HAP-1 (cell line): ENCODE results near the gene UBL7.

Experiments used
- DNase-seq, 2 experiments: peaks; one replicate each; pipeline ENCODE4 v3.0.0-alpha.2; 2016 to 2020; ENCODE audit warnings: low spot score in 2 of 2
- H3K27me3 ChIP-seq: fragments of 250-450 bp; sonication (Bioruptor Pico); 2 replicates; pipeline ENCODE4 v1.5.1; 2020; ENCODE audit warnings: low read depth, mild to moderate bottlenecking, moderate library complexity
- H3K36me3 ChIP-seq: fragments of 250-450 bp; sonication (Bioruptor Pico); replicated peaks from 2 replicates; pipeline ENCODE4 v1.5.1; 2020; ENCODE audit warnings: mild to moderate bottlenecking
- H3K4me1 ChIP-seq: fragments of 250-450 bp; sonication (Bioruptor Pico); 2 replicates; pipeline ENCODE4 v1.5.1; 2020; ENCODE audit warnings: mild to moderate bottlenecking
- H3K4me3 ChIP-seq: fragments of 250-450 bp; sonication (Bioruptor Pico); 2 replicates; pipeline ENCODE4 v1.5.1; 2020; ENCODE audit warnings: mild to moderate bottlenecking, moderate library complexity
- H3K9me3 ChIP-seq: fragments of 250-450 bp; sonication (Bioruptor Pico); 2 replicates; pipeline ENCODE4 v1.5.1; 2020; ENCODE audit warnings: mild to moderate bottlenecking, moderate library complexity
- in situ Hi-C: fragments of 300-500 bp; cut with MboI; formaldehyde crosslinking; loops from 3 replicates; pipeline ENCODE4 v1.14.3; 2020; ENCODE audit warnings: low sequenced_read_pairs, inconsistent platforms, mixed read lengths

The UBL7 gene

GRCh38 chr15:74409225-74409624 lies 51.7 kb downstream of the UBL7 start:
- no peak overlapping the region for H3K4me3 ChIP-seq
- in situ Hi-C loops = no loop called here
- H3K9me3 ChIP-seq = no peaks in the 10 kb centered on the region
- H3K36me3 ChIP-seq = no peaks in the 10 kb centered on the region; the same call in 1 of the 2 replicates
- H3K4me1 ChIP-seq = no peaks in the 10 kb centered on the region
- H3K27me3 ChIP-seq = peaks cover 24% of the 10 kb centered on the region; the same call in 1 of the 2 replicates
- DNase-seq = no peak

- no peaks in the 10 kb centered on the region for H3K9me3 ChIP-seq
- DNase-seq = no peak
- in situ Hi-C loops = no loop called here
- no peak overlapping the region for H3K4me3 ChIP-seq
- H3K27me3 ChIP-seq = peaks cover 26% of the 10 kb centered on the region
- H3K36me3 ChIP-seq = no peaks in the 10 kb centered on the region; the same call in 1 of the 2 replicates
- H3K4me1 ChIP-seq = no peaks in the 10 kb centered on the region
These were observed 52.1 kb downstream of the UBL7 start for GRCh38 chr15:74408815-74409214.

- peaks cover 30% of the 10 kb centered on the region for H3K27me3 ChIP-seq
- no peak for DNase-seq
- no peak overlapping the region for H3K4me3 ChIP-seq
- H3K9me3 ChIP-seq = no peaks in the 10 kb centered on the region
- H3K36me3 ChIP-seq = no peaks in the 10 kb centered on the region; the same call in 1 of the 2 replicates
- H3K4me1 ChIP-seq = no peaks in the 10 kb centered on the region
- in situ Hi-C loops = no loop called here
These were observed 52.6 kb downstream of the UBL7 start for GRCh38 chr15:74408385-74408784.

GRCh38 chr15:74406992-74407705 lies 53.8 kb downstream of the UBL7 start:
- Histone ChIP-seq H3K9me3 (no peaks in the 10 kb centered on the region), H3K27me3 (peaks cover 43% of the 10 kb centered on the region), H3K4me3 (no peak overlapping the region), H3K36me3 (no peaks in the 10 kb centered on the region; the same call in 1 of the 2 replicates), H3K4me1 (no peaks in the 10 kb centered on the region)
- no peak for DNase-seq
- in situ Hi-C loops = no loop called here

- Histone ChIP-seq H3K4me1 (no peaks in the 10 kb centered on the region), H3K36me3 (no peaks in the 10 kb centered on the region; the same call in 1 of the 2 replicates), H3K4me3 (no peak overlapping the region), H3K9me3 (no peaks in the 10 kb centered on the region), H3K27me3 (peaks cover 49% of the 10 kb centered on the region)
- DNase-seq = no peak
- in situ Hi-C loops = no loop called here
These were observed 54.4 kb downstream of the UBL7 start for GRCh38 chr15:74406517-74406916.

- Histone ChIP-seq H3K36me3 (no peaks in the 10 kb centered on the region; the same call in 1 of the 2 replicates), H3K27me3 (peaks cover 55% of the 10 kb centered on the region), H3K4me1 (no peaks in the 10 kb centered on the region), H3K9me3 (no peaks in the 10 kb centered on the region), H3K4me3 (no peak overlapping the region)
- in situ Hi-C loops = no loop called here
- DNase-seq = no peak
These were observed 55.1 kb downstream of the UBL7 start for GRCh38 chr15:74405823-74406222.

GRCh38 chr15:74403991-74404563 lies 56.9 kb downstream of the UBL7 start:
- Histone ChIP-seq H3K9me3 (no peaks in the 10 kb centered on the region), H3K27me3 (peaks cover 56% of the 10 kb centered on the region), H3K4me3 (no peak overlapping the region), H3K36me3 (no peaks in the 10 kb centered on the region), H3K4me1 (no peaks in the 10 kb centered on the region)
- in situ Hi-C loops = no loop called here
- DNase-seq = no peak

- Histone ChIP-seq H3K9me3 (no peaks in the 10 kb centered on the region), H3K36me3 (no peaks in the 10 kb centered on the region), H3K4me1 (no peaks in the 10 kb centered on the region), H3K4me3 (no peak overlapping the region), H3K27me3 (peaks cover 56% of the 10 kb centered on the region)
- DNase-seq = no peak
- in situ Hi-C loops = no loop called here
These were observed 57.4 kb downstream of the UBL7 start for GRCh38 chr15:74403588-74403919.

- DNase-seq = no peak
- no peaks in the 10 kb centered on the region for H3K4me1 ChIP-seq
These were observed 57.9 kb downstream of the UBL7 start for GRCh38 chr15:74402873-74403587.

GRCh38 chr15:74402337-74402841 lies 58.6 kb downstream of the UBL7 start:
- Histone ChIP-seq H3K4me3 (no peak overlapping the region), H3K4me1 (no peaks in the 10 kb centered on the region), H3K27me3 (peaks cover 56% of the 10 kb centered on the region), H3K36me3 (no peaks in the 10 kb centered on the region), H3K9me3 (no peaks in the 10 kb centered on the region)
- no peak for DNase-seq
- in situ Hi-C loops = no loop called here

More at GRCh38 chr15:74402873-74403587, 57.9 kb downstream of the UBL7 start:
- no peaks in the 10 kb centered on the region for H3K9me3 ChIP-seq
- H3K4me3 ChIP-seq = no peak overlapping the region
- peaks cover 56% of the 10 kb centered on the region for H3K27me3 ChIP-seq
- in situ Hi-C loops = no loop called here
- H3K36me3 ChIP-seq = no peaks in the 10 kb centered on the region

GRCh38 chr15:74400915-74401757 lies 59.8 kb downstream of the UBL7 start:
- DNase-seq = no peak
- Histone ChIP-seq H3K4me1 (no peaks in the 10 kb centered on the region), H3K36me3 (no peaks in the 10 kb centered on the region), H3K27me3 (peaks cover 47% of the 10 kb centered on the region), H3K4me3 (no peak overlapping the region), H3K9me3 (no peaks in the 10 kb centered on the region)
- in situ Hi-C loops = no loop called here

GRCh38 chr15:74400313-74400860 lies 60.6 kb downstream of the UBL7 start:
- DNase-seq = no peak
- no peak overlapping the region for H3K4me3 ChIP-seq
- no peaks in the 10 kb centered on the region for H3K4me1 ChIP-seq
- H3K36me3 ChIP-seq = no peaks in the 10 kb centered on the region
- no peaks in the 10 kb centered on the region for H3K9me3 ChIP-seq
- peaks cover 39% of the 10 kb centered on the region for H3K27me3 ChIP-seq
- in situ Hi-C loops = no loop called here
